H9 (cell line): ENCODE results near the gene ZDHHC3. TPM values are rescaled to one million over a fixed set of nuclear protein-coding genes. Genes with fewer than 3 reads are reported as not detected.
A peak's percentile ranks its signal among the peaks of the same experiment; 100 is the strongest.

ENCODE experiments used
- DNase-seq: peaks from one replicate; pipeline ENCODE4 v3.0.0-alpha.2; 2017
- H2AFZ ChIP-seq: one replicate; pipeline ENCODE4 v1.6.1; 2013; ENCODE audit warnings: mild to moderate bottlenecking, low read length, control low read depth, moderate library complexity
- H2AK5ac ChIP-seq: 2 replicates; pipeline ENCODE4 v1.6.1; 2013; ENCODE audit warnings: low read length, control low read depth, mixed read lengths; ENCODE audit not compliant: insufficient read length
- H2BK120ac ChIP-seq: one replicate; pipeline ENCODE4 v1.6.1; 2013; ENCODE audit warnings: low read depth, mild to moderate bottlenecking, low read length, control low read depth, inconsistent platforms; ENCODE audit not compliant: poor library complexity, severe bottlenecking
- H2BK12ac ChIP-seq: 2 replicates; pipeline ENCODE4 v1.6.1; 2013; ENCODE audit warnings: low read length, control low read depth, mixed read lengths, low read depth; ENCODE audit not compliant: insufficient read length
- H2BK15ac ChIP-seq: 2 replicates; pipeline ENCODE4 v1.6.1; 2013; ENCODE audit warnings: low read depth, low read length, control low read depth
- H2BK20ac ChIP-seq: one replicate; pipeline ENCODE4 v1.6.1; 2013; ENCODE audit warnings: low read depth, mild to moderate bottlenecking, low read length, control low read depth, inconsistent platforms; ENCODE audit not compliant: poor library complexity, severe bottlenecking
- H2BK5ac ChIP-seq: 2 replicates; pipeline ENCODE4 v1.6.1; 2013; ENCODE audit warnings: low read length, control low read depth, mixed read lengths; ENCODE audit not compliant: insufficient read length
- H3K14ac ChIP-seq: 2 replicates; pipeline ENCODE4 v1.6.1; 2013; ENCODE audit warnings: low read length, control low read depth; ENCODE audit not compliant: insufficient read depth
- H3K18ac ChIP-seq: 2 replicates; pipeline ENCODE4 v1.6.1; 2013; ENCODE audit warnings: low read depth, mild to moderate bottlenecking, mixed read lengths, low read length, control low read depth; ENCODE audit not compliant: insufficient read length
- H3K23ac ChIP-seq: 2 replicates; pipeline ENCODE4 v1.6.1; 2013; ENCODE audit warnings: low read length, control low read depth, mixed read lengths, low read depth; ENCODE audit not compliant: insufficient read length
- H3K23me2 ChIP-seq: 2 replicates; pipeline ENCODE4 v1.6.1; 2013; ENCODE audit warnings: low read depth, mild to moderate bottlenecking, mixed read lengths, low read length, control low read depth; ENCODE audit not compliant: insufficient read length, poor library complexity, severe bottlenecking
- H3K27ac ChIP-seq: 2 replicates; pipeline ENCODE4 v1.5.1; 2013; ENCODE audit warnings: low read length, control low read depth, mixed read lengths, low read depth; ENCODE audit not compliant: insufficient read length
- H3K27me3 ChIP-seq: 2 replicates; pipeline ENCODE4 v1.6.1; 2013; ENCODE audit warnings: low read length, control low read depth, inconsistent platforms; ENCODE audit not compliant: insufficient read depth
- H3K4ac ChIP-seq: 2 replicates; pipeline ENCODE4 v1.6.1; 2013; ENCODE audit warnings: low read depth, mild to moderate bottlenecking, control low read depth, inconsistent platforms, low read length, moderate library complexity
- H3K4me1 ChIP-seq: 2 replicates; pipeline ENCODE4 v1.6.1; 2013; ENCODE audit warnings: low read length, control low read depth, inconsistent platforms; ENCODE audit not compliant: insufficient read depth
- H3K4me2 ChIP-seq: 2 replicates; pipeline ENCODE4 v1.6.1; 2013; ENCODE audit warnings: low read length, control low read depth, mixed read lengths; ENCODE audit not compliant: insufficient read length, insufficient read depth
- H3K56ac ChIP-seq: 2 replicates; pipeline ENCODE4 v1.6.1; 2013; ENCODE audit warnings: low read depth, mild to moderate bottlenecking, mixed read lengths, low read length, control low read depth; ENCODE audit not compliant: insufficient read length
- H3K79me1 ChIP-seq: 2 replicates; pipeline ENCODE4 v1.6.1; 2013; ENCODE audit warnings: low read depth, mild to moderate bottlenecking, moderate library complexity, low read length, control low read depth, inconsistent platforms; ENCODE audit not compliant: insufficient read depth, poor library complexity, severe bottlenecking
- H3K79me2 ChIP-seq: 2 replicates; pipeline ENCODE4 v1.6.1; 2013; ENCODE audit warnings: low read length, control low read depth, inconsistent platforms; ENCODE audit not compliant: insufficient read depth
- H3K9ac ChIP-seq: 2 replicates; pipeline ENCODE4 v1.6.1; 2013; ENCODE audit warnings: low read length, control low read depth, mixed read lengths; ENCODE audit not compliant: insufficient read length; ENCODE audit errors: extremely low read depth
- H3K9me3 ChIP-seq: one replicate; pipeline ENCODE4 v1.6.1; 2013; ENCODE audit warnings: low read depth, low read length, inconsistent platforms; ENCODE audit not compliant: control insufficient read depth
- H3T11ph ChIP-seq: one replicate; pipeline ENCODE4 v1.6.1; 2013; ENCODE audit warnings: mild to moderate bottlenecking, low read length, control low read depth, inconsistent platforms
- H4K20me1 ChIP-seq: one replicate; pipeline ENCODE4 v1.6.1; 2013; ENCODE audit not compliant: control insufficient read depth, insufficient read length, insufficient read depth
- H4K5ac ChIP-seq: 2 replicates; pipeline ENCODE4 v1.6.1; 2013; ENCODE audit warnings: low read depth, mild to moderate bottlenecking, mixed read lengths, low read length, control low read depth; ENCODE audit not compliant: insufficient read length
- H4K8ac ChIP-seq: replicated peaks from 2 replicates; pipeline ENCODE4 v1.6.1; 2013; ENCODE audit warnings: low read length, control low read depth, mixed read lengths, low read depth; ENCODE audit not compliant: insufficient read length
- H4K91ac ChIP-seq: 2 replicates; pipeline ENCODE4 v1.6.1; 2013; ENCODE audit warnings: low read depth, mild to moderate bottlenecking, moderate library complexity, mixed read lengths, low read length, control low read depth; ENCODE audit not compliant: insufficient read length
- H3K27ac Mint-ChIP-seq, 3 experiments: 2 replicates in 2 of 3; 3 replicates in 1 of 3; pipeline ENCODE4 v1.8.0; 2020 to 2021; ENCODE audit warnings: mixed read lengths in 3 of 3, mild to moderate bottlenecking in 1 of 3, moderate library complexity in 1 of 3
- H3K27me3 Mint-ChIP-seq: 2 replicates; pipeline ENCODE4 v1.8.0; 2021; ENCODE audit warnings: low read depth, mild to moderate bottlenecking, moderate library complexity, mixed read lengths
- H3K36me3 Mint-ChIP-seq, 3 experiments: 2 replicates in 2 of 3; 3 replicates in 1 of 3; pipeline ENCODE4 v1.8.0; 2020 to 2021; ENCODE audit warnings: low read depth in 3 of 3, mixed read lengths in 3 of 3; ENCODE audit not compliant: insufficient read depth in 1 of 3
- H3K4me1 Mint-ChIP-seq, 2 experiments: 2 replicates each; pipeline ENCODE4 v1.8.0; 2020; ENCODE audit warnings: mixed read lengths in 2 of 2
- H3K4me3 Mint-ChIP-seq, 2 experiments: 2 replicates in 1 of 2; 3 replicates in 1 of 2; pipeline ENCODE4 v1.8.0; 2020 to 2021; ENCODE audit warnings: mild to moderate bottlenecking in 2 of 2, mixed read lengths in 2 of 2, moderate library complexity in 1 of 2
- H3K9me3 Mint-ChIP-seq, 2 experiments: 2 replicates in 1 of 2; 3 replicates in 1 of 2; pipeline ENCODE4 v1.8.0; 2020; ENCODE audit warnings: mild to moderate bottlenecking in 2 of 2, mixed read lengths in 2 of 2, moderate library complexity in 1 of 2
- WGBS: extraction: QIAGEN DNeasy Blood & Tissue Kit; methylation state at CpG from one replicate; pipeline ENCODE4 v1.1.7; 2013; ENCODE audit warnings: missing lambda C conversion rate, low lambda C conversion rate, mixed read lengths; ENCODE audit not compliant: insufficient read length; ENCODE audit errors: extremely low coverage; 5-methylcytosine and 5-hydroxymethylcytosine counted together
- total RNA-seq: library from RNA; stranded (reverse); gene quantifications from 2 replicates; pipeline ENCODE4 v1.2.1, GENCODE V29; 2021
- TF ChIP-seq, protein P1 (sequence below): fragments of 200-600 bp; sonication (generic); conservative IDR thresholded peaks from 3 replicates; pipeline ENCODE4 v1.8.0; 2021; ENCODE audit warnings: antibody characterized with exemption, mild to moderate bottlenecking

ZDHHC3 gene
- total RNA-seq, 1 experiment from 2014 or later = 71.3 TPM

DNA sequence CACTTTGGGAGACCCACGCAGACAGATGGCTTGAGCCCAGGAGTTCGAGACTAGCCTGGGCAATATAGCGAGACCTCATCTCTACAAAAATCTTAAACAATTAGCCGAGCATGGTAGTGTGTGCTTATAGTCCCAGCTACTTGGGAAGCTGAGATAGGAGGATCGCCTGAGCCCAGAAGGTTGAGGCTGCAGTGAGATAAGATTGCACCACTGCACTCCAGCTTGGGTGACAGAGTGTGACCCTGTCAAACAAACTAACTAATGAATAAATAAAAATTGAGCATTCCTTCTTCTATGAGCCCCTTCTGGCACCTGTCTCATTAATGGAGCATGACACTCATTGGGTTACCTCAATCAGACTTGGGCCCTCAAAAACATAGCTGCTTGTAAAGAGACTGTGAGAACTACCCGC lies 7.5 kb downstream of the ZDHHC3 start:
- no peak overlapping the region for H3T11ph ChIP-seq
- H4K20me1 ChIP-seq = no peaks in the 10 kb centered on the region
- WGBS = no CpG with 5 or more reads among the region's 6 CpGs
- Mint-ChIP-seq H3K27me3 (no peaks in the 10 kb centered on the region), H3K27ac (peak overlapping the region in 1 of 3 experiments; percentile 81; a peak in 2 of 7 replicates), H3K9me3 (no peaks in the 10 kb centered on the region), H3K36me3 (no peaks in the 10 kb centered on the region), H3K4me1 (peaks cover 0 to 8% of the 10 kb centered on the region in 2 experiments; a peak in 2 of 4 replicates), H3K4me3 (no peak overlapping the region)
- H3K56ac ChIP-seq = no peak overlapping the region
- H3K14ac ChIP-seq = no peak overlapping the region
- H3K4me1 ChIP-seq = 0 out of 2 replicates have a peak, but pooled peaks cover 2% of the 10 kb centered on the region
- no peak overlapping the region for H2BK15ac ChIP-seq
- no peak overlapping the region for H2BK5ac ChIP-seq
- no peak for DNase-seq
- H3K27ac ChIP-seq = no peak overlapping the region
- H2AFZ ChIP-seq = no peak overlapping the region
- H4K91ac ChIP-seq = no peak overlapping the region
- H3K23ac ChIP-seq = no peak overlapping the region
- H3K79me1 ChIP-seq = no peaks in the 10 kb centered on the region
- no peaks in the 10 kb centered on the region for H3K27me3 ChIP-seq
- H4K5ac ChIP-seq = no peak overlapping the region
- H3K9ac ChIP-seq = no peak overlapping the region
- no peak overlapping the region for H2BK20ac ChIP-seq
- peaks cover 5% of the 10 kb centered on the region; the same call in 1 of the 2 replicates for H3K79me2 ChIP-seq
- H2AK5ac ChIP-seq = no peak overlapping the region
- no peaks in the 10 kb centered on the region for H3K9me3 ChIP-seq
- no peak overlapping the region for H3K4ac ChIP-seq
- H2BK120ac ChIP-seq = no peak overlapping the region
- no peak overlapping the region for H2BK12ac ChIP-seq
- no peak overlapping the region for H3K4me2 ChIP-seq
- H3K18ac ChIP-seq = no peak overlapping the region
- no peaks in the 10 kb centered on the region for H3K23me2 ChIP-seq
- H4K8ac ChIP-seq = no peak overlapping the region
- TF ChIP-seq, protein P1, sequence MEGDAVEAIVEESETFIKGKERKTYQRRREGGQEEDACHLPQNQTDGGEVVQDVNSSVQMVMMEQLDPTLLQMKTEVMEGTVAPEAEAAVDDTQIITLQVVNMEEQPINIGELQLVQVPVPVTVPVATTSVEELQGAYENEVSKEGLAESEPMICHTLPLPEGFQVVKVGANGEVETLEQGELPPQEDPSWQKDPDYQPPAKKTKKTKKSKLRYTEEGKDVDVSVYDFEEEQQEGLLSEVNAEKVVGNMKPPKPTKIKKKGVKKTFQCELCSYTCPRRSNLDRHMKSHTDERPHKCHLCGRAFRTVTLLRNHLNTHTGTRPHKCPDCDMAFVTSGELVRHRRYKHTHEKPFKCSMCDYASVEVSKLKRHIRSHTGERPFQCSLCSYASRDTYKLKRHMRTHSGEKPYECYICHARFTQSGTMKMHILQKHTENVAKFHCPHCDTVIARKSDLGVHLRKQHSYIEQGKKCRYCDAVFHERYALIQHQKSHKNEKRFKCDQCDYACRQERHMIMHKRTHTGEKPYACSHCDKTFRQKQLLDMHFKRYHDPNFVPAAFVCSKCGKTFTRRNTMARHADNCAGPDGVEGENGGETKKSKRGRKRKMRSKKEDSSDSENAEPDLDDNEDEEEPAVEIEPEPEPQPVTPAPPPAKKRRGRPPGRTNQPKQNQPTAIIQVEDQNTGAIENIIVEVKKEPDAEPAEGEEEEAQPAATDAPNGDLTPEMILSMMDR = no peak
